SU-DHL-6 (cell line): ENCODE results near the gene RALGPS1.

Experiments
- H2AFZ ChIP-seq: fragments of 200-600 bp; sonication (generic); 2 replicates; pipeline ENCODE4 v1.6.1; 2014; ENCODE audit warnings: low read depth, mild to moderate bottlenecking, moderate library complexity, mixed read lengths, antibody characterized with exemption, low read length; ENCODE audit not compliant: severe bottlenecking
- H3F3A ChIP-seq: fragments of 200-600 bp; shearing (Covaris generic); 2 replicates; pipeline ENCODE4 v1.6.0; 2016; ENCODE audit warnings: antibody characterized with exemption, mild to moderate bottlenecking; ENCODE audit not compliant: insufficient read depth
- H3K27ac ChIP-seq: fragments of 200-600 bp; sonication (generic); 2 replicates; pipeline ENCODE4 v1.5.1; 2016; ENCODE audit warnings: low read depth, mild to moderate bottlenecking, low read length, moderate library complexity, mixed read lengths
- H3K27me3 ChIP-seq: fragments of 200-600 bp; sonication (generic), shearing (Covaris generic); 2 replicates; pipeline ENCODE4 v1.6.0; 2014; ENCODE audit warnings: mild to moderate bottlenecking, low read length
- H3K36me3 ChIP-seq: fragments of 200-600 bp; sonication (generic); 2 replicates; pipeline ENCODE4 v1.6.1; 2014; ENCODE audit warnings: mild to moderate bottlenecking, low read length, mixed read lengths
- H3K4me2 ChIP-seq: fragments of 300-600, 200-600 bp; shearing (Covaris generic), sonication (generic); 2 replicates; pipeline ENCODE4 v1.6.0; 2014; ENCODE audit warnings: low read length, low read depth, mild to moderate bottlenecking; ENCODE audit not compliant: poor library complexity, severe bottlenecking
- H3K4me3 ChIP-seq: fragments of 200-600 bp; sonication (generic); 2 replicates; pipeline ENCODE4 v1.5.1; 2014; ENCODE audit warnings: antibody characterized with exemption, low read length, mild to moderate bottlenecking, mixed read lengths; ENCODE audit not compliant: insufficient read depth, poor library complexity, severe bottlenecking
- H3K79me2 ChIP-seq: fragments of 200-600 bp; sonication (generic); 2 replicates; pipeline ENCODE4 v1.6.1; 2014; ENCODE audit warnings: mild to moderate bottlenecking, low read length, moderate library complexity; ENCODE audit not compliant: insufficient read depth
- H3K9ac ChIP-seq: fragments of 200-600 bp; sonication (generic); 2 replicates; pipeline ENCODE4 v1.7.0; 2014; ENCODE audit warnings: mild to moderate bottlenecking, low read length
- H3K9me2 ChIP-seq: fragments of 200-600 bp; sonication (generic); replicated peaks from 2 replicates; pipeline ENCODE4 v1.6.1; 2014; ENCODE audit warnings: low read length; ENCODE audit not compliant: insufficient read depth
- H3K9me3 ChIP-seq: fragments of 200-600 bp; sonication (generic); 2 replicates; pipeline ENCODE4 v1.6.1; 2014; ENCODE audit warnings: low read length, mixed read lengths; ENCODE audit not compliant: insufficient read depth
- H4K20me1 ChIP-seq: fragments of 200-600 bp; sonication (generic); 2 replicates; pipeline ENCODE4 v1.6.1; 2014; ENCODE audit warnings: low read depth, mild to moderate bottlenecking, antibody characterized with exemption, low read length, moderate library complexity, mixed read lengths
- EZH2phosphoT487 ChIP-seq: fragments of 200-600 bp; sonication (generic), shearing (Covaris generic); conservative IDR thresholded peaks from 2 replicates; pipeline ENCODE4 v1.6.1; 2018; ENCODE audit warnings: mild to moderate bottlenecking, antibody characterized with exemption, low read length, moderate library complexity, mixed read lengths

RALGPS1 gene

DNA sequence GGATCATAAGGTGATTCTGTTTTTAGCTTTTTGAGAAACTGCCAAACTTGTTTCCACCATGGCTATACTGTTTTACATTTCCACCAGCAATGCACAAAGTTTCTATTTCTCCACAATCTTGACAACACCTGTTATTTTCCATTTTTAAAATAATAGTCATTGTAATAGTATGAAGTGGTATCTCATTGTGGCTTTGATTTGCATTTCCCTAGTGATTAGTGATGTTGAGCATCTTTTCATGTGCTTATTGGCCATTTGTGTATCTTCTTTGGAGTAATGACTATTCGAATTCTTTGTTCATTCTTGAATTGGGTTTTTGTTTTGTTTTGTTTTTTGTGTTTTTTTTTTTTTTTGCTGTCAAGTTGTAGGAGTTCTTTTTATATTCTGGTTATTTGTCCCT, 354.9 kb downstream of the RALGPS1 start:
- Histone ChIP-seq H4K20me1 (no peaks in the 10 kb centered on the region), H3F3A (no peaks in the 10 kb centered on the region), H3K27me3 (no peaks in the 10 kb centered on the region), H3K36me3 (no peaks in the 10 kb centered on the region), H2AFZ (no peak overlapping the region), H3K9ac (no peak overlapping the region), H3K4me3 (no peak overlapping the region), H3K9me2 (no peaks in the 10 kb centered on the region), H3K4me2 (no peak overlapping the region), H3K27ac (no peak overlapping the region), H3K79me2 (no peaks in the 10 kb centered on the region), H3K9me3 (no peaks in the 10 kb centered on the region)
- TF ChIP-seq EZH2phosphoT487 = no peak
